ENCODE data around the gene C2. TPM values are rescaled to one million over a fixed set of nuclear protein-coding genes. Genes with fewer than 3 reads are reported as not detected.

The C2 gene
- total RNA-seq (2021) (0.96 and 2.4 TPM in 2 replicates), Bru-seq, nascent RNA (percentile 37 among the genes with signal in this experiment), BruChase-seq, experiment 1, labeled RNA remaining after a 2-hour chase (percentile 47 among the genes with signal in this experiment), BruChase-seq, experiment 2, labeled RNA remaining after a 6-hour chase (percentile 33 among the genes with signal in this experiment)
- long read RNA-seq: 0 reads

DNA sequence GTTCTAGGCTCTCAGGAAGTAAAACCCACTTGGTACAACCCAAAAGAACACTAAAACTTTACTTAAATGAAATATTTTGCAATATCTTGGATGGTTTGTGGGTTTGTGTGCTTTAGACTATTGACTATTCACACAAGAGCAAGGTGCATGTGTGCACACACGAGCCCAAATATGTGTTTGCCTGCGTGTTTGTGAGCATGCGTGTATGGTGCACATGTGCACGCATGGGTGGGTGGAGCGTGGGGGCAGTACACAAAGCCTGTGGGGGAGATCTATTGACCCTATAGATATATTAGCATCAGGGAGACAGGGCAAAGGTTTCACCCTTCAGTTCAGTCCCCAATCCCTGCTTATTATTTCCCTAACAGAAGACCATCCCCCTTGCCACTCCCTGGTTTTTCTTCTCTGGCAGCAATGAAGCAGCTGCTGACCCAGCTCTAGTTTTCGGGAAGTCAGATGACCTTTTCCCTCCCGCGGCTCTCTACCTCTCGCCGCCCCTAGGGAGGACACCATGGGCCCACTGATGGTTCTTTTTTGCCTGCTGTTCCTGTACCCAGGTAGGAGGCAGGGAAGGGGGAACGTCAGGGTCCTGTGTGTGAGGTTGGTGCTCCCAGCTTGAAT lies at the start of gene C2:
Gene C2 (plus strand): TSS at position 476 of the 621 bp plus-strand sequence. CDS start 36 bp downstream, at position 512.
- no peaks in the 10 kb centered on the region for H3K4me1 ChIP-seq (replicated peaks; ENCODE audit: insufficient read depth)
- H3K27ac ChIP-seq: no peak within 1 kb of the TSS
- no TSS peak for BruUV-seq (replicated peaks)
- no peak for DNase-seq
- no peak within 1 kb of the TSS for H2AFZ ChIP-seq
- no peaks in the 10 kb centered on the region for H4K20me1 ChIP-seq (ENCODE audit: insufficient read depth)
- no peaks in the 10 kb centered on the region for H3F3A ChIP-seq (ENCODE audit: insufficient read depth, low read depth)
- H3K4me2 ChIP-seq: no peak within 1 kb of the TSS
- intact Hi-C loops (cut with micrococcal nuclease; ENCODE audit: unreplicated experiment): no loop called here
- H3K9me2 ChIP-seq (ENCODE audit: insufficient read depth): no peaks in the 10 kb centered on the region
- H3K4me3 ChIP-seq: no peak within 1 kb of the TSS
- no peaks in the 10 kb centered on the region for H3K79me2 ChIP-seq (ENCODE audit: low read depth)
- H3K9me3 ChIP-seq (ENCODE audit: insufficient read depth, low read depth): no peaks in the 10 kb centered on the region
- H3K27me3 ChIP-seq (ENCODE audit: insufficient read depth, low read depth): no peaks in the 10 kb centered on the region
- CTCF ChIA-PET: no interaction called here
- POLR2A ChIA-PET (ENCODE audit: unreplicated experiment): no interaction called here
- no peak for TF ChIP-seq EZH2 (IDR thresholded peaks at IDR 0.05; ENCODE audit: low read depth)
- TF ChIP-seq, protein P1, sequence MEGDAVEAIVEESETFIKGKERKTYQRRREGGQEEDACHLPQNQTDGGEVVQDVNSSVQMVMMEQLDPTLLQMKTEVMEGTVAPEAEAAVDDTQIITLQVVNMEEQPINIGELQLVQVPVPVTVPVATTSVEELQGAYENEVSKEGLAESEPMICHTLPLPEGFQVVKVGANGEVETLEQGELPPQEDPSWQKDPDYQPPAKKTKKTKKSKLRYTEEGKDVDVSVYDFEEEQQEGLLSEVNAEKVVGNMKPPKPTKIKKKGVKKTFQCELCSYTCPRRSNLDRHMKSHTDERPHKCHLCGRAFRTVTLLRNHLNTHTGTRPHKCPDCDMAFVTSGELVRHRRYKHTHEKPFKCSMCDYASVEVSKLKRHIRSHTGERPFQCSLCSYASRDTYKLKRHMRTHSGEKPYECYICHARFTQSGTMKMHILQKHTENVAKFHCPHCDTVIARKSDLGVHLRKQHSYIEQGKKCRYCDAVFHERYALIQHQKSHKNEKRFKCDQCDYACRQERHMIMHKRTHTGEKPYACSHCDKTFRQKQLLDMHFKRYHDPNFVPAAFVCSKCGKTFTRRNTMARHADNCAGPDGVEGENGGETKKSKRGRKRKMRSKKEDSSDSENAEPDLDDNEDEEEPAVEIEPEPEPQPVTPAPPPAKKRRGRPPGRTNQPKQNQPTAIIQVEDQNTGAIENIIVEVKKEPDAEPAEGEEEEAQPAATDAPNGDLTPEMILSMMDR (conservative IDR thresholded peaks at IDR 0.05): no peak
- H3K36me3 ChIP-seq (ENCODE audit: low read depth): no peaks in the 10 kb centered on the region

DNA sequence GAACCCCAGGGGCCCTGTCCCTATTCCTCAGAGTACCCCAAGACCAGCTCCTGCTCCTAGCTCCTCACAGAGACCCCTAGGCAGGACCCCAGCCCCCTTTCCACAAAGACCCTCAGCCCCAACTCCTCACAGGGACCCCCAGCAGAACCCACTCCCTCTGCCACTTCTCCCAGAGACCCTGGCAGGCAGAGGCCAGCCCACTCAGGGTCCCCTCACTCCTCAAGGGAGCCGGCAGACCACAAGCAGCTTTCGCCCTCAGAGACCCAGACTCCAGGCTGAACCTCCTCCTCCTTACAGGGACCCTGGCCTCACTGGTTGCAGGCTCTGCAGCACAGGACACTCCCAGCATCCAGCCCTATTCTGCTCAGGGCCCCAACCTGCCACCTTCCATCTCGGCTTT lies 49.3 kb upstream of the C2 start:
- BruUV-seq (replicated peaks): no TSS peak
- H4K20me1 ChIP-seq (ENCODE audit: insufficient read depth): no peaks in the 10 kb centered on the region
- H3K9me2 ChIP-seq (ENCODE audit: insufficient read depth): no peaks in the 10 kb centered on the region
- H2AFZ ChIP-seq: no peak overlapping the region
- TF ChIP-seq, protein P1 (conservative IDR thresholded peaks at IDR 0.05): no peak
- TF ChIP-seq EZH2 (IDR thresholded peaks at IDR 0.05; ENCODE audit: low read depth): no peak
- ChIA-PET CTCF (no interaction called here), POLR2A (ENCODE audit: unreplicated experiment) (interaction anchor here (0.7 kb wide), 1 partner anchor 631 kb away, joined by 10 read pairs; no protein-coding TSS in a partner anchor)
- H3K79me2 ChIP-seq (ENCODE audit: low read depth): no peaks in the 10 kb centered on the region
- intact Hi-C loops (cut with micrococcal nuclease; ENCODE audit: unreplicated experiment): loop anchor here (5.0 to 10.0 kb wide), 2 partner anchors 46 to 193 kb away; partner anchors contain the start of gene LY6G5C
- peak overlapping the region; percentile 58 for H3K4me2 ChIP-seq
- H3K4me1 ChIP-seq (replicated peaks; ENCODE audit: insufficient read depth): peaks cover 35% of the 10 kb centered on the region
- no peaks in the 10 kb centered on the region for H3K27me3 ChIP-seq (ENCODE audit: insufficient read depth, low read depth)
- H3K36me3 ChIP-seq (ENCODE audit: low read depth): peaks cover 2% of the 10 kb centered on the region; the same call in 1 of the 2 replicates
- peaks cover 31% of the 10 kb centered on the region for H3F3A ChIP-seq (ENCODE audit: insufficient read depth, low read depth)
- peak overlapping the region; percentile 29; the same call in 1 of the 2 replicates for H3K4me3 ChIP-seq
- 0 out of 2 replicates have a peak overlapping the region, but pooled peaks have one; percentile 16 for H3K27ac ChIP-seq
- H3K9me3 ChIP-seq (ENCODE audit: insufficient read depth, low read depth): no peaks in the 10 kb centered on the region
- DNase-seq: no peak

DNA sequence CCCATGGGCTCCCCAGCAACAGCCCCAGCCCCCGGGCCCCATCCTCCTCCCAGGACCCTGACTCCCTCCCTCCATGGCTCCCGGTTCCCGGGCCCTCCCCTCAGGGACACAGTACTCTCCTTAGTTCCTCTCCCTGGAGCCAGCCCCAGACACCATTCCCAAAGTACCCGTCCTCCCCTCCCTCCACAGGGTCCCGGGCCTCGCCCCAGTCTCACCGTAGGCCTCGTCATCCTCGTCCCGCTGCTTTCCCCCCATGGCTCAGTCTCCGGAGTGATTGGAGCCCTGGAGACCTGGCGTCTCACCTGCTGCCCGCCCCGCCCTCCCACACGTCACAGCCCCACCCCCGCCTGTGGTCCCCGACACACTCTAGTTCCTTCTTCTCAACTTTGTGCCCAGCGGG lies 48.8 kb upstream of the C2 start, which contains the start of gene SLC44A4:
Gene SLC44A4 (minus strand): TSS at position 272 of the 400 bp plus-strand sequence. CDS start 17 bp downstream, at position 255.
- intact Hi-C loops (cut with micrococcal nuclease; ENCODE audit: unreplicated experiment): loop anchor here (5.0 to 10.0 kb wide), 2 partner anchors 46 to 194 kb away; partner anchors contain the start of gene LY6G5C
- no peaks in the 10 kb centered on the region for H4K20me1 ChIP-seq (ENCODE audit: insufficient read depth)
- no peaks in the 10 kb centered on the region for H3K9me2 ChIP-seq (ENCODE audit: insufficient read depth)
- H3K27ac ChIP-seq: 0 out of 2 replicates have a peak within 1 kb of the TSS, but pooled peaks have one; percentile 47
- ChIA-PET POLR2A (ENCODE audit: unreplicated experiment) (interaction anchor here (0.7 kb wide), 1 partner anchor 631 kb away, joined by 10 read pairs; no protein-coding TSS in a partner anchor), CTCF (interaction anchor here (0.7 kb wide), 1 partner anchor 64 kb away, joined by 3 read pairs; no protein-coding TSS in a partner anchor)
- H3K4me2 ChIP-seq: peak within 1 kb of the TSS; percentile 58
- H3K4me1 ChIP-seq (replicated peaks; ENCODE audit: insufficient read depth): peaks cover 32% of the 10 kb centered on the region
- peaks cover 5% of the 10 kb centered on the region; the same call in 1 of the 2 replicates for H3K36me3 ChIP-seq (ENCODE audit: low read depth)
- H3K27me3 ChIP-seq (ENCODE audit: insufficient read depth, low read depth): no peaks in the 10 kb centered on the region
- TF ChIP-seq, protein P1 (conservative IDR thresholded peaks at IDR 0.05): no peak
- TF ChIP-seq EZH2 (IDR thresholded peaks at IDR 0.05; ENCODE audit: low read depth): no peak
- H3F3A ChIP-seq (ENCODE audit: insufficient read depth, low read depth): peaks cover 31% of the 10 kb centered on the region
- H3K9me3 ChIP-seq (ENCODE audit: insufficient read depth, low read depth): no peaks in the 10 kb centered on the region
- no peaks in the 10 kb centered on the region for H3K79me2 ChIP-seq (ENCODE audit: low read depth)
- no TSS peak for BruUV-seq (replicated peaks)
- no peak within 1 kb of the TSS for H2AFZ ChIP-seq
- DNase-seq: peak in 1 of 2 experiments; percentile 42
- H3K4me3 ChIP-seq: peak within 1 kb of the TSS; percentile 36; the same call in 1 of the 2 replicates

Measured in PC-9 (cell line).